Stimulated activated CD4-positive, alpha-beta T cell treated with anti-CD3 and anti-CD28 coated beads, Interleukin-4, amount 100 ng/mL, for 48 hours (primary cell): ENCODE results near the gene NAIP.
"Not testable (repeated sequence)": the region's sequence is repeated elsewhere in the genome, so short reads cannot be mapped to it uniquely, and the experiment has no call there.

Experiments used
- DNase-seq, 2 donors: peaks; one replicate each; pipeline ENCODE4 v3.0.0-alpha.2; 2020; ENCODE audit warnings: low read depth in 2 of 2

Gene NAIP, protein sequence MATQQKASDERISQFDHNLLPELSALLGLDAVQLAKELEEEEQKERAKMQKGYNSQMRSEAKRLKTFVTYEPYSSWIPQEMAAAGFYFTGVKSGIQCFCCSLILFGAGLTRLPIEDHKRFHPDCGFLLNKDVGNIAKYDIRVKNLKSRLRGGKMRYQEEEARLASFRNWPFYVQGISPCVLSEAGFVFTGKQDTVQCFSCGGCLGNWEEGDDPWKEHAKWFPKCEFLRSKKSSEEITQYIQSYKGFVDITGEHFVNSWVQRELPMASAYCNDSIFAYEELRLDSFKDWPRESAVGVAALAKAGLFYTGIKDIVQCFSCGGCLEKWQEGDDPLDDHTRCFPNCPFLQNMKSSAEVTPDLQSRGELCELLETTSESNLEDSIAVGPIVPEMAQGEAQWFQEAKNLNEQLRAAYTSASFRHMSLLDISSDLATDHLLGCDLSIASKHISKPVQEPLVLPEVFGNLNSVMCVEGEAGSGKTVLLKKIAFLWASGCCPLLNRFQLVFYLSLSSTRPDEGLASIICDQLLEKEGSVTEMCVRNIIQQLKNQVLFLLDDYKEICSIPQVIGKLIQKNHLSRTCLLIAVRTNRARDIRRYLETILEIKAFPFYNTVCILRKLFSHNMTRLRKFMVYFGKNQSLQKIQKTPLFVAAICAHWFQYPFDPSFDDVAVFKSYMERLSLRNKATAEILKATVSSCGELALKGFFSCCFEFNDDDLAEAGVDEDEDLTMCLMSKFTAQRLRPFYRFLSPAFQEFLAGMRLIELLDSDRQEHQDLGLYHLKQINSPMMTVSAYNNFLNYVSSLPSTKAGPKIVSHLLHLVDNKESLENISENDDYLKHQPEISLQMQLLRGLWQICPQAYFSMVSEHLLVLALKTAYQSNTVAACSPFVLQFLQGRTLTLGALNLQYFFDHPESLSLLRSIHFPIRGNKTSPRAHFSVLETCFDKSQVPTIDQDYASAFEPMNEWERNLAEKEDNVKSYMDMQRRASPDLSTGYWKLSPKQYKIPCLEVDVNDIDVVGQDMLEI (N-terminal part only)

DNA sequence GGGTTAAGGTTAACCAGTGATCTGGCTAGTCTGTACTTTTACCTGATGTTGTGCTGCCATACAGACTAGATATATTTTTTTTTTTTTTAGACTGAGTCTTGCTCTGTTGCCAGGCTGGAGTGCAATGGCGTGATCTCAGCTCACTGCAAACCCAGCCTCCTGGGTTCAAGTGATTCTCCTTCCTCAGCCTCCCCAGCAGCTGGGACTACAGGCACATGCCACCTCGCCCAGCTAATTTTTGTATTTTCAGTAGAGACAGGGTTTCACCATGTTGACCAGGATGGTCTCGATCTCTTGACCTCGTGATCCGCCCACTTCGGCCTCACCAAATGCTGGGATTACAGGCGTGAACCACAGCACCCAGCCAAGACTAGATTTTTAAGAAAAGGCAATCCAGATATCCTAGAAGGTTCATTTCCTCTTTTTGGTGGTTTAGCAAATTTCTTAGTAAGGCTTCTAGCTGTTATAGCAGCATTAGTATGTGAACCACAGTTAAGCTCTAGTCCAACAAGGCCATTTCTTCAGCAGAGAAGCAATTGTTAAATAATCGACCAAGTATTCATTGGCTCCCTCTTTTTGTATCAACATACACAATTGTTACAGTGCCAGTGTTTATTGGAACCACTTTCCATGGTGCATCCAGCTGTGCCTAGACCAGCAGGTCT is at the start of gene NAIP:
NAIP (minus strand) TSS at position 51 of the 665 bp plus-strand sequence. CDS start 12,424 bp downstream, outside the sequence.
- DNase-seq = not testable (repeated sequence)

DNA sequence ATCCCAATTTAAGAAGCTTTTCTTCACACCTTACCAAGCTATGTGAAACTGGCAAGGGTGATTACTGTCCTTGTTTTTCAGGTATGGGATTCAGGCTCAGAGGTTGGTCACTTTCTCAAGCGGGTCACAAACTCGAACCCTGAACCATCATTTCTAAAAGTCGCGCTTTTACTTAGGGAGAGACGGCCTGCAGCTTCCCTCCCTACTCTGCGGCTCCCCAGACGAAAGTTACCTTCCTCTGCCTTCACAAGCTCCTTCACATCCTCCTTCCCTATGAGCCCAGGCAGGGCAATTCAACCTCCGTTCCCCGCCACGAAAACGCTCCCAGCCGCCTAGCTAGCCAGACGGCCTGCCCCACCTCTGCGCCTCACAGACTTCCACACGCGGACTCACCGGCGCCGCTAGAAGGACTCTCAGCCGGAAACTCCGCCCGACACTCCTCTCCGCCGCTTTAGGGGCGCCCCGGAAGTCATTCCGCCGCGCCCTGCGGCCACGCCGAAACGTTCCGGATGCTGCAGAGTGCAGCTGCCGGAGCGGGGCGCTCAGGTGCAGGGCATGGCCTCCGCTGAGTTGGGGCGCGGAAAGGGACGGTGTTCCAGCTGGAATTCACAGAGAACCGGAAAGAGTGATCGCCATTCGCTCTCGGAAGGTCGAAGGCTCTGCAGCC is 42.3 kb upstream of the NAIP start, which contains the start of gene GTF2H2:
GTF2H2 (minus strand) TSS at position 415 of the 667 bp plus-strand sequence. CDS start 4,913 bp downstream, outside the sequence.
- DNase-seq = not testable (repeated sequence)

DNA sequence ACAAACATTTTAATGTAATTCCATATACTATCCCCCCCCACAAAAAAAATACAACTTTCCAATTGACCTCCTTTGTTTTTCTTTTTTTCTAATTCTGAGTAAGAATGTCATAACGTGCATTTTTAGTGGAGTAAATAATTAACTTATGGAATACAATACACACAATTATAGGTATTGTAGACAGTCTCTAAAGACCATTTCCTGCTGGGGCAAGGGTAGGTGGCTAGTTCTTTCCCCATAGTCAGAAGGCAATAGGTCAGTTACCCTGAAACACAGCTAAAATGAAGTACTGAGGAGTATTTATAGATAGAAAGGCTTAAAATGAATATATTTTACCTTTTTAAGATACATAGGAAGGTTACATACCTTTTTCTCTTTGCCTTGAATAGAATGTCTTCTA is 36.2 kb upstream of the NAIP start:
- DNase-seq = not testable (repeated sequence)

DNA sequence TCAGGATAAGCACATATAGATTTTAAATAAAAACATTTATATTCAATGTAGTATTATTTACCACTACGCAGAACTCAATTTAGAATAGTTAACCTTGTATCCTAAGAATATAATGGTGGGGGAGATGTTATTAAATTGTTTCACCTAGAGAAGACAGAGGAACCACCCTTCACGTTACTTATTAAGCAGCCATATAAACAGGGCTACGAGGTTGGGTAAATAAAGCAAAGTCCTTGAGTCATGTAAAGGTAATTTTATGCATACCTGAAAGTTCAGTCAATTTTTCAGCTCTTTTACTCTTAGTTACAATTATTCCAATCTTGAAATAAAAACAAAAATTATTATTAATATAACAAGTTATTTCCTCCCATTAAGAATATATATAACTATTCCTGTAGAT is 34.3 kb upstream of the NAIP start:
- DNase-seq = not testable (repeated sequence)

DNA sequence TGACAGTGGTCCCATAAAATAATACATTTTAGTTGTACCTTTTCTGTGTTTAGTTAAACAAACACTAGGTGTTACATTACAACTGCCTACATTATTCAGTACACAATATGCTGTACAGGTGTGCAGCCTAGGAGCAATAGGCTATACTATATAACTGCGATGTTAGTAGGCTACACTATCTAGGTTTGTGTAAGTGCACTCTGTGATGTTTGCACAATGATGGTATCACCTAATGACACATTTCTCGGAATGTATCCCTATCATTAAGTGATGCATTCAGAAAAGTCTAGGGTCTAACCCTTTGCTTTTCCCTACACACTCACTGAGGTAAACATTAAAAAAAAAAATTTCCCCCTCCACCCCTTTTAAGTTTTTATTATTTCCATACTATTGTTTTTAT is 19.7 kb upstream of the NAIP start:
- not testable (repeated sequence) for DNase-seq

DNA sequence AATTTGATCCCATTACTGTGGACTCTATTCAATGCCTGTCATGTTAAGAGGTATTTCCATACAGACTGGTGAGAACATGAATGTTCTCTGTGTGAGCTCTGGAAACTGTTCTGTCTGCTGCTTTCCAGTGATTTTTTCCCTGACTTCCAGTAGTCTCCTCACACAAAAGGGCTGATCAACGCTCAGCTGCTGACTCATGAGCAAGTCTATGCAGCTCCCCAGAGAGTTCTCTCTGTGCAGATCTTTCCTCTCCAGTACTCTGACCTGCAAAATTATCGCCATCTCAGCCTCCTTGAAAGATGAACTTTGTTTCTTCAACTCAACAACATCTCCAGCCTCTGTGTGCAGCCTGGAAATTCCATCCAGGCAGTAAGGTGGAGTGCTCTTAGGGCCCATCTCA is 19.0 kb upstream of the NAIP start:
- not testable (repeated sequence) for DNase-seq

DNA sequence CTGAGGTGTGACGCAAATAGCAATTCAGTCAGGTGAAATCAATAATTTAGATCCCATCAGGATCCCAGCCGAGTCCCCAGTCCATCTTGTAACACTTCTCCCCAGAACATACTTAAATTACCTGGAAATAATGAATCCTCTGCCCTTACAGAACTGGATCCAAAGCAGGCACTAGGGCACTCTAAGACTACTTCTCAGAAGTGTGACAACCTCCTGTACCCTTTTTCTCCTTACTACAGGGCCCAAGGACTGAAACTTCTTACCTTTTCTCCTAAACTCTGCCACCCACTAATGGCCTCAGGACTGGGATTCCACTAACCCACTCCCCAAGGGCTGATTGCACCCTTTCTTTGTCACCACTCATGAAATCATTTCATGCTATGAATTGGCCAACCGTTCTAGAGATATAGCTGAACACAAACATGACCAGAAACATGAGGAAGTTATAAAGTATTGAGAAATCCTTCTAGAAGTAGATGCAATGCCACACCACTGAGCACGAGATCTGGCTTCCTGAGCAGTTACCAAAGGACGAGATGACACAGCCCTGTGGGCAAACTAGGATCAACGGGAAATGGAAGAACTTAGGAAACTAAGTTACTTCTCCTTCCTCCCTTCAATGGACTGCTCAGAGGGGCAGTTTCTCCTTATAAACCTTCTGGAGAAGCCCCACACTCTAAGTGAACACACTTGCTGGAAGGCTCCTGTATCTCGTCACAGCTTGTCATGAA is 6.1 kb upstream of the NAIP start:
- DNase-seq = not testable (repeated sequence)

DNA sequence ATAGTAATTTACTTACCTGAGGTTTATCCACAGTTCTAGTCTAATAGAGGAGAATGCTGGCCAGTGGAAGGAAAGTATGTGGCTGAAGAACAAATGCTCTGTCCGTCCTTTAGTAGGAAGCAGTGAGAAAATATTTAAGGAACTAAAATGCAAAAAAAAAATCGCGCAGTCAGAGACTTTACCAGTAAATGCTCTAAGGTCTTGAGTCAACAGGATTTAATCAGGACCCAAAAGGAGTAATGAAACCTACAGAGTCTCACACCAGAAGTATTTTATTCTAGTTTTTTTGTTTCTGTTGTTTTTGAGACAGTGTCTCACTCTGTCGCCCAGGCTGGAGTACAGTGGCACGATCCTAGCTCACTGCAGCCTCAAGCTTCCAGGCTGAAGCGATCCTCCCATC is 4.5 kb downstream of the NAIP start:
- not testable (repeated sequence) for DNase-seq

DNA sequence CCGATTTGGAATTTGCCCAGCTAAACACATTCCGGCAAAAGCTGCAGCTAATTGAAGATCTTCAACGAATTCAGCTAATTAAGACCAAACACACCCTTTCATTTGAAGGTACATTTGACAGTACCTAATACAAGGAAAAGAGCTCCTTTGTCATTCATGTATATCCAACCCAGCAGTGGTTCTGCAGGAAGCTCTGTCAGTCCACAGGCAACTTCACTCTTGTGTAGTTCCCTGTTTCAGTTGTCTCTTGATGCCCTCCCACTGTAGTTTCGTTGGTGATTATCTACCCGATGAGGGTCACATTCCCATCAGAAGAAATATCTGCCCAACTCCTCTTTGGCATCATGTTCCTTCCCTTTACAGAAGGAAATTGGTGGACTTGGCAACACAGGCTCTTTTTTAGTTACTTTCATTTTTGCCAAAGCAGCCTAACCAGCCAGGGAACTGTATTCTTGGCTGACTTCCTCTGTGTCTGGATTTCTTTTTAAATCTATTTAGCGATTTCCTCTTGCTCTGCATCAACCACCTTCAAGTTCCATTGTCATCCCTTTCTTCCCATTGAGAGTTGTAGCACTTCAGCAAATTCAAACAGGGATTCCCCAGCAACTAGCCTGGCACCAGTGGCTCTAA is 6.6 kb downstream of the NAIP start:
- DNase-seq = not testable (repeated sequence)

DNA sequence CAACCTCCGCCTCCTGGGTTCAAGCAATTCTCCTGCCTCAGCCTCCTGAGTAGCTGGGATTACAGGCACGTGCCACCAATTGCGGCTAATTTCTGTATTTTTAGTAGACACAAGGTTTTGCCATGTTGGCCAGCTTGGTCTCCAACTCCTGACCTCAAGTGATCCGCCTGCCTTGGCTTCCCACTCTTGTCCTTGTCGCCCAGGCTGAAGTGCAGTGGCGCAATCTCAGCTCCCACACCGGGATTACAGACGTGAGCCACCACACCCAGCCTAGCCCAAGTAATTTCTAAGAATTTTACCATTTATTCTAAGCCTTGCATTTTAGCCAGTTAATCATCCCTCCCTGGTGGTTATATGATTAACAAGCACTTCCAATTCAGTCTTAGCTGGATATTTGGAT is 11.0 kb downstream of the NAIP start:
- no peak for DNase-seq

DNA sequence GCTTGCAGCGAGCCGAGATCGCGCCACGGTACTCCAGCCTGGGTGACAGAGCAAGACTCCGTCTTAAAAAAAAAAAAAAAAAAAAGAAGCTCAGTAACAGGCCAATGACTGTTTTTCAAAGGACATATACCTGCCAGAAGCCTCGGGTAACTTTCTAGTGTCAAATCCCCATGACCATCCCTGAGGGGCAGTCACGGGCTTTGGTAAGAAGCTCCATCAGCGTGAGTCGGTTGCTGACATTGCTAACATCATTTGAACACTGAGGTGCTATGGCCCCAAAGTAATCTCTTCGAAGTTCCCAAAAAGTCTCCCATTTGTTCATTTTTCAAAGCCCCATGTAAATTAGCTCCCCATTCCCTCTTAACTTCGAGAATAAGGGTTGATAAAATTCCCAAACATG is 11.6 kb downstream of the NAIP start:
- DNase-seq = no peak

DNA sequence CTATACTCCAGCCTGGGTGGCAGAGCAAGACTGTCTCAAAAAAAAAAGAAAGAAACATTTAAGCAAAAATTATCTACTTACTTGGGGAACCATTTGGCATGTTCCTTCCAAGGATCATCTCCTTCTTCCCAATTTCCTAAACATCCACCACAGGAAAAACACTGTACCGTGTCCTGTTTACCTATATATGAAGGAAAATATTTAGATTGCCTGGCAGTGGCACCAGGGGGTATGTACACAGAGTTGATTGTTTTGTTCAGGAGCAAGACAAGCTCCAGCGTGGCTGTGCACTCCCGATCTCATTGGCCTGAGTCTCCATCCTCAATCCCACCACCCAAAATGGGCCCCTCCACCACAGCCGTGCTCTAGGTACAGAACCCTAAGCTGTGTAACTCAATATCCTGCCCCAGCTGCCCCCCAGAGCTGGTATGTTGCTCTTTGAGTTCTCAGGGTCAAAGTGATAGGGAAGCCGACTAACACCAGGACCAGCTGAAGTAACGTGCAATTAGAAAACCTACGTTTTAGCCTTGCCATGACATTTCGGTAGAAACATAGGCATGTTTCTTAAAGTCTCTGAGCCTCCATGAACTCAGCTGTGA is 13.8 kb downstream of the NAIP start:
- DNase-seq = no peak

DNA sequence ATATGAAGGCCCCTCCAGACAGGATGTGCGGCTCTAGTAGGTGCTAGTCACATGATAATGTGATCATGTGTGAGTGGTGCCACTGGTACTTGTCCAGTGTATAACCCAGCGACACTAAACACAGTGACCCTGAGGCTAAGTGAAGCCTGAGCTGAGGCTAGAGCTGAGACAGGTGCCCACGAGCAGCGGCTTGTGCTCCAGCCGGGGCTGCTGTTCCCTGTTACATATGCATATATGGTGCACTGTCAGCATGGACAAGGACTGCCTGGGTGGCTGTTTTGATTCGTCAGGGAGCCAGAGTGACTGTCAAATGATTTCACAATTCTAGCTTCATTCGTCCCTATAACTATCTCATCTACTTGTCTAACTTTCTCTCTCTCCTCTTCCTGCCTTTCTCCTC is 18.2 kb downstream of the NAIP start:
- not testable (repeated sequence) for DNase-seq

DNA sequence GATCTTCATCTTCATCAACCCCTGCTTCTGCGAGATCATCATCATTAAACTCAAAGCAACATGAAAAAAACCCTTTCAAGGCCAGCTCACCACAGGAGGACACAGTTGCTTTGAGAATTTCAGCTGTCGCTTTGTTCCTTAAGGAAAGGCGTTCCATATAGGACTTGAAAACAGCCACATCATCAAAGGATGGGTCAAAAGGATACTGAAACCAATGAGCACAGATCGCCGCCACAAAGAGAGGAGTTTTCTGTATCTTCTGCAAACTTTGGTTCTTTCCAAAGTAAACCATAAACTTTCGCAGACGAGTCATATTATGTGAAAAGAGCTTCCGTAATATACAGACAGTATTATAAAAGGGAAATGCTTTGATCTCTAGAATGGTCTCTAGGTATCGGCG is 40.3 kb downstream of the NAIP start:
- DNase-seq = not testable (repeated sequence)

DNA sequence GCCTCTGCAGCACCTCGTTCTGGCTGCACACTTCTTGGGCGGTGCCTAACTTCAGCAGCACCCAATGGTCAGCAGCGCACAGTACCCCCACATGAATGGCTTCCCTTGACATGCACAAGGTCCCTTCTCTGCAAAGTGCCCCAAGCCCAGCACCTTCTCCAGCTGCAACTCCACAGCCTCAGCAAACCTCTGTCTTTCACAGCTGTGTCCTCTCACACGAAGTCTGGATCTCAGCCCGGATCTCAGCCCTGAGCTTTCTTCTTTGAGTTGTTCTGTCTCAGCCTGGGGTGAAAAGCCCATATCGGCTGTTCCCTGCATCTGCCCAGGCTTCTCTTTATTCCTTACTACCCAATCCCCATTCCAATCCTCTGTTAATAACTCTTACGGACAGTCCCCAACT is 57.9 kb downstream of the NAIP start:
- not testable (repeated sequence) for DNase-seq

DNA sequence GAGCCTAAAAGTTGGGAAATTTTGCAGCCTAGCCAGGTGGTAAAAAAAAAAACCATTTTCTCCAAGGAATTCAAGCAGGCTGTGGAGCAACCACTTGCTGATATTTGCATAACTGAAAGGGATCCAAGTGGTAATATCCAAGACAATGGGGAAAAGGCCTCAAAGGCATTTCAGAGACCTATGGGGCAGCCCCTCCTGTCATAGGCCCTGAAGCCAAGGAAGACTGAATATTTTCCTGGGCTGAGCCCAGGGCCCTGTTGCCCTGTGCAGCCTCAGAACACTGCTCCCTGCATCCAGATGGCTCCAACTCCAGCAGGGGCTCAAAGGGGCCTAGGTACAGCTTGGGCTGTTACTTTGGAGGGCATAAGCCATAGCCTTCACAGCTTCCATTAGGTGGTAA is 60.6 kb downstream of the NAIP start:
- not testable (repeated sequence) for DNase-seq

DNA sequence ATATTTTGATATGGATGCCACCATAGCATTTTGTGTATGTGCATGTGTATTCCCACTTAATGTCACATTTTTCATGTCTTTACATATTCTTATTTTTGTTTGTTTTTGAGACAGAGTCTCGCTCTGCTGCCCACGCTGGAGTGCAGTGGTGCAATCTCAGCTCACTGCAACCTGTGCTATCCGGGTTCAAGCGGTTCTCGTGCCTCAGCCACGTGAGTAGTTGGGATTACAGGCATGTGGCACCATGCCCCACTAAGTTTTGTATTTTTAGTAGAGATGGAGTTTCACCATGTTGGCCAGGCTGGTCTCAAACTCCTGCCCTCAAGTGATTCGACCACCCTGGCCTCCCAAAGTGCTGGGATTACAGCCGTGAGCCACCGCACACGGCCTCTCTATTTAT is 72.1 kb downstream of the NAIP start:
- not testable (repeated sequence) for DNase-seq

DNA sequence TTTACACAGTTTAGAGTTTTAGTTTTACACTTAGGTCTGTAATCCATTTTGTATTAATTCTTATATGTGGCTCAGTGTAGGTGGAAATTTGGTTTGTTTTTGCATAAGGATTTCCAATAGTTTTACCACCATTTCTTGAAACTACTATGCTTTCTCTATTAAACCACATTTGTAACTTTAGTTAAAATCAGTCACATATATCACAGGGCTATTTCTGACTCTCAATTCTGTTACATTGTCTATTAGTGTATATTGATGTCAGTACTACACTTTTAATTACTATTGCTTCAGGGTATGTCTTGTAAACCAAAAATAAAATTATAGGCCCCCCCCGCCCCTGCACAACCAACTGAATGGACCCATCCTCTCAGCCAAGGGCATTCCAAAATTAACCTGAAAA is 92.6 kb downstream of the NAIP start:
- not testable (repeated sequence) for DNase-seq

DNA sequence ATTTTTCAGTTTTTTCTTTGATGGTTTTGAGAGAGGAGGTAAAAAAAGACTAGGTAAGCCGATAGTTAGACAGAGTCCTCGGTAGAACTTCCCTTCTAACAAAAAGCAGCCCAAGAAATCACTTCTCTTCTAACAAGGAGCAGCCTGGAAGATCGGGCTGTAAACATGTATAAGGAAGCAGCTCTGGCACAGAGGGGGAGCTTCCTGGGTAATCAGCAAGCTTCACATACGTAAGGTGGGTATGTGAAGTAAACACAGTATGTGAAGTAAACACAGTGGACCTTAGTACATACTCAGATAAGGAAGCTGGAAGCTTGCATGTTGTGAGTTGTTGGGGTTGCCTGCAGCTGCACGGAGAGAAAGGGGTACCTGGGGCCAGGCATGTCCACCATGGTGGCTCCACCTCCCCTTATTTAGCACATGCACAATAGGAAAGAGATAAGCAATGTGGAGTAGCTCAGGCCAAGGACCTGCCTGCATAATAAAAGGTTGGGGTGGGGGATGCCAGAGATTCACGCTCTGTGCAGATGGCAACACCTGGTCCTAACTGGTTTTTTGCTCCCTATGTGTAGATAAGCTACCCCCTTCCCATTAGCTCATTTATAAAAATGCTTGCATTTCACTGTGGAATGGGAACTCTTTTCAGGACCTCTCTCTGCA is 93.3 kb downstream of the NAIP start:
- not testable (repeated sequence) for DNase-seq
